HG03025 (cell line): Measurements from ENCODE around the gene IBTK.
"Not testable (repeated sequence)": the region's sequence is repeated elsewhere in the genome, so short reads cannot be mapped to it uniquely, and the experiment has no call there.

ENCODE experiments used
- ATAC-seq: cut with Tn5 transposase; IDR thresholded peaks from one replicate; pipeline ENCODE4 v1.9.1; 2021; ENCODE audit warnings: mild to moderate bottlenecking, moderate library complexity; ENCODE audit not compliant: unreplicated experiment, low FRiP score

The IBTK gene

GRCh38 chr6:82248273-82248735, 760 bp upstream of the IBTK start:
- ATAC-seq = peak; percentile 32

GRCh38 chr6:82246802-82247504, 591 bp downstream of the IBTK start:
- peak; percentile 26 for ATAC-seq

DNA sequence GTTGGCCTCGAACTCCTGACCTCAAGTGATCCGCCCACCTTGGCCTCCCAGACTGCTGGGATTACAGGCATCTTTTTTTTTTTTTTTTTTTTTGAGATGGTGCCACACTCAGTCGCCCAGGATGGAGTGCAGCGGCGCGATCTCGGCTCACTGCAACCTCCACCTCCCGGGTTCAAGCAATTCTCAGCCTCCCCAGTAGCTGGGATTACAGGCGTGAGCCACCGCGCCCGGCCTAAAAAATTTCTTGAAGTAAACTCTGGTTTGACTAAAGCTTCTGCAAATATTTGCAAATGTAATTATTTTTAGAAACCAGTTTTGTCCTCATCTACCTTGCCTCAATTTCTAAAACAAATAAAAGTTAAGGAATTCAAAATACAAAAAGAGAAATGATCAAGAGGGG, 1.2 kb downstream of the IBTK start:
- ATAC-seq = no peak

GRCh38 chr6:82245376-82245775, 2.2 kb downstream of the IBTK start:
- ATAC-seq = no peak

- no peak for ATAC-seq
Measured at GRCh38 chr6:82243884-82244283, 3.7 kb downstream of the IBTK start.

DNA sequence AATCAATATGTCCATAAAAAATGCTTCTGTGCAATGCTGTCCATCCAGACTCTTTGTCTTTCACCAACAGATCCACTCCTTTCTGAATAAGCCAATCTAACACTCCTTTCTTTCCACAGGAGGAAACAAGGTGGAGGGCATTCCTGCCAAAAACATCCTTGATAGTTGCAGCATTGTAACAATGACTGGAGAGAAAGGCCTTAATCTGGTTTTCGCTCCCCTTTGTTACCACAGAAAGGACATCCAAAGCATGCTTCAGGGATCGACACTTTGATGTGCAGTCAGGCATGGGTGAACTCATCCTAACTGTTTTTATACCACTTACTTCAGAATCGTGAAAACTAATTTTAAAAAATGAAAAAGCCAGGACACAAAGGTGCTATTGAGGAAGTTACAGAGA, 7.4 kb downstream of the IBTK start:
- no peak for ATAC-seq

- ATAC-seq = no peak
Measured at GRCh38 chr6:82239597-82239996, 7.9 kb downstream of the IBTK start.

- no peak for ATAC-seq
Measured at GRCh38 chr6:82237013-82237412, 10.5 kb downstream of the IBTK start.

GRCh38 chr6:82227770-82228169, 19.8 kb downstream of the IBTK start:
- peak; percentile 98 for ATAC-seq

DNA sequence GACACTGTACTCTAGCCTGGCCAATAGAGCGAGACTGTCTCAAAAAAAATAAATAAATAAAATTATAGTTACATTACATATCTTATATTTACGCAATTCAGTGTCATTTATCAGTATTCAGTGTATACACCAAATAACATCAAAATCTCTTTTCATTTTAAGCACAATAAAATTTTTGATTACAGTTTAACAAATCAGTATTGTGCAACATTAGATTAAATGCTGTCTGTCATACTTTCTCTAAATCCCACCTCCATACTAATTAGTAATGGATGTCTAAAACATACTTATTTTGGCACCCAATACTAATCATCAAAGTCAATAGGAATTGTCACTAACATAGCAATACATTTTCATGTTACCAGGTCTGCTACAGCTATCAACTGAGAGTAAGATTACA, 27.4 kb downstream of the IBTK start:
- ATAC-seq = no peak

GRCh38 chr6:82217018-82217586, 30.4 kb downstream of the IBTK start:
- peak; percentile 78 for ATAC-seq

GRCh38 chr6:82216549-82216948, 31.0 kb downstream of the IBTK start:
- ATAC-seq = no peak

- no peak for ATAC-seq
Measured at GRCh38 chr6:82211326-82211725, 36.2 kb downstream of the IBTK start.

DNA sequence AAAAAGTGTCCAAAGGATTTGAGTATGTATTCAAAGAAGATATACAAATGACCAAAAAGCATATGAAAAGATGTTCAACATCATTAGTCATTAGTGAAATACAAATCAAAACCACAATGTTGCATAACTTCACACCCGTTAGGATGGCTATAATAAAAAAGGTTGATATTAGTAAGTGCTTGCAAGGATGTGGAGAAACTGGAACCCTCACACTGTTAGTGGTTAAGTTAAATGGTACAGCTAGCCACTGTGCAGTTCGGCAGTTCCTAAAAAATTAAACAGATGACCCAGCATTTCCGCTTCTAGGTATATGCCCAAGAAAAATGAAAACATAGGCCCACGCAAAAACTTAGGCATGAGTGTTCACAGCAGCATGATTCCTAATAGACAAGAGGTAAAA, 38.6 kb downstream of the IBTK start:
- ATAC-seq = no peak

- ATAC-seq = no peak
Measured at GRCh38 chr6:82205930-82206392, 41.6 kb downstream of the IBTK start.

DNA sequence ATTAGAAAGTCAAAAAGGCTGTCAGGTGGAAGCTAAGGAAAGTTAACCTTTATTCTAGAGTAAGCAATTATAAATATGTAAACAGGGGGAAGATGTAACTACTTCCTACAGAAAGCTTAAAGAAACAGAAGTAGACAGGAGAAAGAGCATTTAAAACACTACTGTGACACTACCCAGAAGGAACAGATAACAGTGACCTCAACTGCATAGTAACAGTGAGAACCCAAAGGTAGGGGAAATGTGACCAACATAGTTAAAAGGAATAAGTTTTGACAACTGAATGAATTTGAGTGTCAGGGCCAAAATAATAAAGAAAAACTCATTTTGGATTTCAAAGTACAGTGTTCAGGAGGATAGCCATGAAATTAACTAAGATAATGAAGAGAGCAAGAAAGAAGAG, 43.5 kb downstream of the IBTK start:
- ATAC-seq = no peak

DNA sequence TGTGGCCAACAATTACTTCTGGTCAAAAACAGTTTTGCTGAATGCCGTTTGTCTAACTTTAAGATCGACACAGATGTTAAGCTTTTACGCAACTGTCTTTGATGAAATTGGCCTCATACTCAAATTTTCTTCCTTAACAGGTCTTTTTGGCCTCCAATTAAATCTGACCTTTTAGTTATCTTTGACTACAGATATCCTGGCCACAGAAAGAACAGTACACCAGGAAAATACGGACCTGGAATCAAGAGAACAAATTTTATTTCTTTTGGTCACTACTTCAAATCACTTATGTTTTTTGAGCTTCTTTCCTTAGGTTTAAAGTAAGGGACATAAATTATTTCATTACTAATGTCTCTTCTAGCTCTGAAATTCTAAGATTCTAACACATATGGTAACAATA, 49.8 kb downstream of the IBTK start:
- no peak for ATAC-seq

DNA sequence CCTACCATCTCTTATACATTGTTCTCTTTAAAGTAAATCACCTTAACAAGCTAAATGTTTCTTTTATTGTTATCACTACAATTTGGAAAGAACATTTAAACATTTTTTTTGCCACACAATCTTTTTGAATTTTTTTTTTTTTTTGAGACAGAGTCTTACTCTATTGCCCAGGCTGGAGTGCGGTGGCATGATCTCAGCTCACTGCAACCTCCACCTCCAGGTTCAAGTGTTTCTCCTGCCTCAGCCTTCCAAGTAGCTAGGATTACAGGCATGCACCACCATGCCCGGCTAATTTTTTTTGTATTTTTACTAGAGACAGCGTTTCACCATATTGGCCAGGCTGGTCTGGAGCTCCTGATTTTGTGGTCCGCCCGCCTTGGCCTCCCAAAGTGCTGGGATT, 50.3 kb downstream of the IBTK start:
- not testable (repeated sequence) for ATAC-seq

DNA sequence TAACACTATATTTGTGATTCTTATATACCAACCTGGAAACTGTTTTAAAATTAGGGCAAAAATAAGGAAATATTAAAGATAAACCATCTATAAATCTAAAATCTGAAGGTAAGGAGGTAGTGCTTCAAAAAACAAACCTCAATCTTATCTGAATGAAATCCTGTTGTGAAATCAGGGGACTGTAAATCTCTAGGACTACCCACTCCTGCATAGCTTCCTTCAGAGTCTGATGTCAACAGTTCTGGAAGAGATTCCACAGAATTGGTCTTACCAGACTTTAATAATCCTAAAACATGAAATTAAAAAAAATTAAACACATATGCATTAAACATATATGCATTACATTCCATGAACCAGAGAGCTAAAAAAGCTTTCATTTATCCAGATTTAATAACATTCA, 51.4 kb downstream of the IBTK start:
- ATAC-seq = no peak

DNA sequence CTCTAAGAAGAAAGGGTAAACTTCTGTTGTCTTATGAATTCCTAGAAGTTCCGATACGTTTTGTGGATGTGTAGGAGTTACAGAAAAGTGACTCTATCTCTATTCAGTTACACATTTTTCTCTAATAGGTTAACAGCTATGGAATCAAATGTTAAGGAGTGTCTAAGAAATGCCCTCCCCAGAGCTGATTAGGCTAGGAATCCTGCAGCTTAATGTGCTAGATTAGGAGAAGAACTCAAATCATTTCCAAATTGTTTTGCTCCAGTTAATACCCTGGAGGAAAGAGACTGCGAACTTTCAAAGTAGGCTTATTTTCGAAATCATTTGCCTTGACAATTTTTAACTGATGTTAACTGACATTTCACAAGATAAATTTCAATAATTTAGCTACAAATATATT, 51.9 kb downstream of the IBTK start:
- no peak for ATAC-seq

GRCh38 chr6:82185948-82186535, 61.5 kb downstream of the IBTK start:
- ATAC-seq = no peak
